A673 (cell line): ENCODE results near the gene EXOSC3.

Source experiments
- EZH2 ChIP-seq: fragments of 200-600 bp; sonication (generic); IDR thresholded peaks from 2 replicates; pipeline ENCODE4 v1.6.1; 2017; ENCODE audit warnings: borderline replicate concordance, low read depth, mild to moderate bottlenecking, mixed read lengths, antibody characterized with exemption, low read length; ENCODE audit not compliant: poor library complexity, severe bottlenecking
- TF ChIP-seq, protein P1 (sequence below): fragments of 300-800, 200-600 bp; sonication (generic); conservative IDR thresholded peaks from 2 replicates; pipeline ENCODE4 v1.5.1; 2017; ENCODE audit warnings: low read depth, mild to moderate bottlenecking, antibody characterized with exemption, low read length, moderate library complexity, mixed read lengths

DNA sequence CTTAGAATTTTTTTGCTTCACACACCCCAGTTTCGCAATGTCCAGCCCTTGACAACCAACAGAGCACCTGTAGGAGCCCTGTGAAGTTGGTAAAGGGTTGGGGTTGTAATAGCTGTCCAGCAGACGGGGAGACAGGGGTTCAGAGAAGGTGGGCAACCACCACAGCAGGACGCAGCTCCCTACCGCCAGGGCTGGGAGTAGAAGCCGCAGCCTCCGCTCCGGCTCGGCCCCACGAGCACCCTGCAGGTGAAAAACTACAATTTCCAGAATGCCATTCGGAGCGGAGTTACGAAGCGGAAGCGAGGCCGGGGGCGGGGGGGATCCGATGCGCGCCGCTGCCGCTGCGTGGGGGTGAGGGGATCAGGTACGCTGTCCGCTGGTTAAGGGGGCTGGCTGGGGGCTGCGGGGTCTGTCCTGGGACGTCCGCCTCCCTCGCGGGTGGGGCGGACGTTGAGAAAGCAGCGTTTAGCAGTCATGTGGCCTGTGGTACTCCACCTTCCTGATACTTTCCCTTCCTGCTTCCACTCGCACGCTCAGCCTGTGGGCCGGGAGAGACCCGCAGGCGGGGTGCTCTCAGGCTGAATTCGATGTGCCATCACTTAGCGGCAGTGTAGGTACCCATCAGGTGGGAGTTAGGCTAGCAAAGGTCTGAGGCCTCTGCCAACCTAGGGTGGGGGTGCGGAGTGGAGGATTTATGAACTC, 31.2 kb downstream of the EXOSC3 start, which contains the start of gene TRMT10B:
- TF ChIP-seq, protein P1, sequence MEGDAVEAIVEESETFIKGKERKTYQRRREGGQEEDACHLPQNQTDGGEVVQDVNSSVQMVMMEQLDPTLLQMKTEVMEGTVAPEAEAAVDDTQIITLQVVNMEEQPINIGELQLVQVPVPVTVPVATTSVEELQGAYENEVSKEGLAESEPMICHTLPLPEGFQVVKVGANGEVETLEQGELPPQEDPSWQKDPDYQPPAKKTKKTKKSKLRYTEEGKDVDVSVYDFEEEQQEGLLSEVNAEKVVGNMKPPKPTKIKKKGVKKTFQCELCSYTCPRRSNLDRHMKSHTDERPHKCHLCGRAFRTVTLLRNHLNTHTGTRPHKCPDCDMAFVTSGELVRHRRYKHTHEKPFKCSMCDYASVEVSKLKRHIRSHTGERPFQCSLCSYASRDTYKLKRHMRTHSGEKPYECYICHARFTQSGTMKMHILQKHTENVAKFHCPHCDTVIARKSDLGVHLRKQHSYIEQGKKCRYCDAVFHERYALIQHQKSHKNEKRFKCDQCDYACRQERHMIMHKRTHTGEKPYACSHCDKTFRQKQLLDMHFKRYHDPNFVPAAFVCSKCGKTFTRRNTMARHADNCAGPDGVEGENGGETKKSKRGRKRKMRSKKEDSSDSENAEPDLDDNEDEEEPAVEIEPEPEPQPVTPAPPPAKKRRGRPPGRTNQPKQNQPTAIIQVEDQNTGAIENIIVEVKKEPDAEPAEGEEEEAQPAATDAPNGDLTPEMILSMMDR = no peak
- TF ChIP-seq EZH2 = no peak
